ENCODE results near the gene CLSTN1. TPM values are rescaled to one million over a fixed set of nuclear protein-coding genes. Genes with fewer than 3 reads are reported as not detected.
A peak's percentile ranks its signal among the peaks of the same experiment; 100 is the strongest.

CLSTN1 gene
- total RNA-seq, 1 experiment from 2014 or later: 48.3 TPM

- DNase-seq (ENCODE audit: low read depth): no peak
Observed at GRCh38 chr1:9731051-9731537, 92.7 kb downstream of the CLSTN1 start.

- no peak for DNase-seq (ENCODE audit: low read depth)
Observed at GRCh38 chr1:9730096-9730901, 93.5 kb downstream of the CLSTN1 start.

GRCh38 chr1:9729523-9729922, 94.2 kb downstream of the CLSTN1 start:
- DNase-seq (ENCODE audit: low read depth): no peak

DNA sequence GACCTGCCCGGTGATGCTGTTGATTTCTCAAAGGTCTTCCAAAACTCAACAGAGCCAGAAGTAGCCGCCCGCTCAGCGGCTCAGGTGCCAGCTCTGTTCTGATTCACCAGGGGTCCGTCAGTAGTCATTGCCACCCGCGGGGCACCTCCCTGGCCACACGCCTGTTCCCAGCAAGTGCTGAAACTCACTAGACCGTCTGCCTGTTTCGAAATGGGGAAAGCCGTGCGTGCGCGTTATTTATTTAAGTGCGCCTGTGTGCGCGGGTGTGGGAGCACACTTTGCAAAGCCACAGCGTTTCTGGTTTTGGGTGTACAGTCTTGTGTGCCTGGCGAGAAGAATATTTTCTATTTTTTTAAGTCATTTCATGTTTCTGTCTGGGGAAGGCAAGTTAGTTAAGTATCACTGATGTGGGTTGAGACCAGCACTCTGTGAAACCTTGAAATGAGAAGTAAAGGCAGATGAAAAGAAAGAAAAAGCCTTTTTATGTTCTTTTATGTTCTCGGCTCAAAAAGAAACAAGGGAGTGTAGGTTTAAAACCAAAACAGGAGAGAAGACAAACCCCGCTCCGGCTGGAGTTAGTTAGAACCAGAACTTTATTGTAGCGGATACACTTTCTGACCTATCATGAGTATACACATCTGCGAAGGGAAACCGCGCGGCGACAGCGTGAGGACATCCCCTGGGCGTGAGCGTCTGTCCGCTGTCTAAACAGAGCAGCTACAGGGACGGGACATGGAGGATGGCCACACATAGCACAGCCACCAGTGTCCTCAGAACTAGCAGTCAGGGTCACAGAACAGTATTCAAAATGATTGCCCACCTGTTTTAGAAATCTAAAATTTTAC, 95.1 kb downstream of the CLSTN1 start:
- DNase-seq (ENCODE audit: low read depth): no peak

GRCh38 chr1:9726905-9727595, 96.7 kb downstream of the CLSTN1 start:
- no peak for DNase-seq (ENCODE audit: low read depth)

- no peak for DNase-seq (ENCODE audit: low read depth)
Observed at GRCh38 chr1:9726406-9726805, 97.4 kb downstream of the CLSTN1 start.

DNA sequence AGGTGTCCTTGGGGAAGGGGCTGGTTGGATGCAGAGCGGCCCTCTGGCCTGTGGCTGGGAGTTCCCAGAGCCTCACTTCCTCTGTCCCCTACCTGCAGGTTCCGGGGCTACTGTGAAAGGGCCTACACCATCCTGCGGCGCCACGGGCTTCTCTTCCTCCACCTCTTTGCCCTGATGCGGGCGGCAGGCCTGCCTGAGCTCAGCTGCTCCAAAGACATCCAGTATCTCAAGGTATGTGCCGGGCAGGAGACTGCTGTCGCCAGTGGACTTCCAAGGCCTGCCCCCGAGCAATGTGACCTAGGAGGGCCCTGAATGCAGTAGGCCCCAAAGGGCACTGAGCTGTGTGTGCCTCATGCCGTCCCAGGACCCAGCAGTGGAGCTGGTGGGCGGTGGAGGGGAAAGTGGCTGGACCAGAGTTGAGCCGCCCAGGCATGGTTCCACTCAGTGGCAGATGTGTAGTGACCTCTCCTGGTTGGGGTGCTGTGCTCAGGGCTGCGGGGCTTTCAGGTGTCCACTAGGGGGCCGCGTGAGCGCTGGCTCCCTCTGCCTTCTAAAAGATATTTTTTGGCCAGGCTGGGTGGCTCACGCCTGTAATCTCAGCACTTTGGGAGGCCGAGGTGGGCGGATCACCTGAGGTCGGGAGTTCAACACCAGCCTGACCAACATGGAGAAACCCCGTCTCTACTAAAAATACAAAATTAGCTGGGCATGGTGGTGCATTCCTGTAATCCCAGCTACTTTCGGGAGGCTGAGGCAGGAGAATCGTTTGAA, 98.9 kb downstream of the CLSTN1 start:
- DNase-seq (ENCODE audit: low read depth): peak; percentile 53

DNA sequence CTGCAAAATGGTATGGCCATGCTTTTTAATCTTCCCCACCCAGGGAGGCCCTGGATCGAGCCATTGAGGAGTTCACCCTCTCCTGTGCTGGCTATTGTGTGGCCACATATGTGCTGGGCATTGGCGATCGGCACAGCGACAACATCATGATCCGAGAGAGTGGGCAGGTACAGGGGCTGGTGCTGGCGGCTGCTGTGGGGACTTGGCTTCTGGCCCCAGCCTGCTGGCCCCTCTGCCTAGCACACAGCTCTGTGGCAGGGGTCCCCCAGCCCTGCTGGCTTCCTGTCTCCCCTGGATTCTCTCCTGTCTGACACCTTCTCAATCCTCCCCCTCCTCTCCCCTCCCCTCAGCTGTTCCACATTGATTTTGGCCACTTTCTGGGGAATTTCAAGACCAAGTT, 99.8 kb downstream of the CLSTN1 start:
- DNase-seq (ENCODE audit: low read depth): no peak

DNA sequence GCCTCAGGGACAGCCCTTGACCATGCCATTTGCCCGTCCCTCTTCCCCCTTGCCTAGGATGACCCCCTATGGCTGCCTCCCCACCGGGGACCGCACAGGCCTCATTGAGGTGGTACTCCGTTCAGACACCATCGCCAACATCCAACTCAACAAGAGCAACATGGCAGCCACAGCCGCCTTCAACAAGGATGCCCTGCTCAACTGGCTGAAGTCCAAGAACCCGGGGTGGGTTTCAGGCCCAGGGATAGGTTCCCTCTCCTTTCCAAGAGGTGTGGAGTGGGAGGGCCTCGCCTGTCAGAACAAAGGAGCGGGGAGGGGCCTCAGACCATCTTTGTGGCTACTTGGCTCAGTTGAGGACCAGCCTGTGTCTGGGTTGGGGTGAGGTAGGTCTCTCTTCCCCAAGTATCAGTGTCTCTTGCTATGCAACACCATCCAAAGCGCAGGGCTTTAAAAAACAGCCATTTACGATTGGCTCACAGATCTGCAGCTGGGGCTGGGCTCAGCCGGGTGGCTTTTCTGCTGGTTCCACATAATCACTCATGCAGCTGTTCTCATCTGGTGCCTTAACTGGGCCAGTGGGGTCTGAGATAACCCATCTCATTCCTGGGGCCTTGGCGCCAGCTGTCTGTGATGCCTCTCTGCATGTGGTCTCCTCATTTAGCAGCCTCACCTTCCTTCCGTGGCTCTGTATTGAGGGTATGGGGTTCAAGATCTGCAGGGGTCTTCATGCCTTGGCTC, 100.5 kb downstream of the CLSTN1 start:
- DNase-seq (ENCODE audit: low read depth): no peak

- no peak for DNase-seq (ENCODE audit: low read depth)
Observed at GRCh38 chr1:9722378-9722749, 101.4 kb downstream of the CLSTN1 start.

GRCh38 chr1:9721606-9722377, 102.0 kb downstream of the CLSTN1 start:
- no peak for DNase-seq (ENCODE audit: low read depth)

DNA sequence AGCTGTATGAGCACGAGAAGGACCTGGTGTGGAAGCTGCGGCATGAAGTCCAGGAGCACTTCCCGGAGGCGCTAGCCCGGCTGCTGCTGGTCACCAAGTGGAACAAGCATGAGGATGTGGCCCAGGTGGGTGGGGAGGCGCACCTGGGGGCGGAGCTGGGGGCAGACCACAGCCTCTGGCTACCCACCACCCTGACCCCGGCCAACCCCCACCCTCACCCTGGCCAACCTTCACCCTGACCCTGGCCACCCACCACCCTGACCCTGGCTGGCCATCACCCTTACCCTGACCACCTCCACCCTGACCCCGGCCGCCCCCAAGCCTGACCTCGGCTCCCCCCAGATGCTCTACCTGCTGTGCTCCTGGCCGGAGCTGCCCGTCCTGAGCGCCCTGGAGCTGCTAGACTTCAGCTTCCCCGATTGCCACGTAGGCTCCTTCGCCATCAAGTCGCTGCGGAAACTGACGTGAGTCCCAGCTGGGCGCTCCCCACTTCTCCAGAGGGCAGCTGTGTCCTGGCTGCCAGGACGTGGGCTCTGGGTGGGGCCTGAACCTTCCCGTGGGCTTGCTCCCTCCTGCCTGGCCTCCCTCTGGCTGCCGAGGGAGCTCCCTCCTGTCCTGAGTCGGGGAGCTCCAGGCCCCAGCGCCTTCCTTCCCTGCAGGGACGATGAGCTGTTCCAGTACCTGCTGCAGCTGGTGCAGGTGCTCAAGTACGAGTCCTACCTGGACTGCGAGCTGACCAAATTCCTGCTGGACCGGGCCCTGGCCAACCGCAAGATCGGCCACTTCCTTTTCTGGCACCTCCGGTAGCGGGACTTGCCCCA, 102.8 kb downstream of the CLSTN1 start:
- no peak for DNase-seq (ENCODE audit: low read depth)

DNA sequence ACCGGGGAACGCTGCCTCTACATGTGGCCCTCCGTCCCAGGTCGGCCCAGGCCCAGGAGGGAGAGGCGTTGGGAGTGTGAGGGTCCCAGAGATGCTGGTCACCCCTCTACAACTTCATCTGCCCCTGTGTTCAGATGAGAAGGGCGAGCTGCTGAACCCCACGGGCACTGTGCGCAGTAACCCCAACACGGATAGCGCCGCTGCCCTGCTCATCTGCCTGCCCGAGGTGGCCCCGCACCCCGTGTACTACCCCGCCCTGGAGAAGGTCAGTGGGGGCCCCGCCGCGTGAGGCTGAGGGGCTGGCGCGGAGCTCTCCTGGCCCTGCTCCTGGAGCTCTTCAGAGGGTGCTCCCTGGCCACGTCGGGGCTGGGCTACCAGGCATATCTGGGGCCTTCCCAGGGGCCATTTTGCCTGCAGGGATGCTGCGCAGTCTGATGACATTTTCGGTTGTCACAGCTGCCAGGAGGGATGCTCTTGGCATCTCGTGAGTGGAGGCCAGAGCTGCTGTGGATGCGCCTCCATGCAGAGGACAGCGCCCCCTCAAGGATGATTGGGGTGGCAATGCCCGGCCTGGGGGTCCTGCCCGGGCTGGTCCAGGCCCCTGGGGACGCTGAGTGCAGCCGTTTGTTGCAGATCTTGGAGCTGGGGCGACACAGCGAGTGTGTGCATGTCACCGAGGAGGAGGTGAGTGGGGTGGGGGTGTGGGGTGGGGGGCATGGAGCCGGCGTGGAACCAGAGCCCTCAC, 103.6 kb downstream of the CLSTN1 start:
- DNase-seq (ENCODE audit: low read depth): no peak

GRCh38 chr1:9718006-9718680, 105.6 kb downstream of the CLSTN1 start:
- DNase-seq (ENCODE audit: low read depth): no peak

- no peak for DNase-seq (ENCODE audit: low read depth)
Observed at GRCh38 chr1:9717193-9718005, 106.4 kb downstream of the CLSTN1 start.

DNA sequence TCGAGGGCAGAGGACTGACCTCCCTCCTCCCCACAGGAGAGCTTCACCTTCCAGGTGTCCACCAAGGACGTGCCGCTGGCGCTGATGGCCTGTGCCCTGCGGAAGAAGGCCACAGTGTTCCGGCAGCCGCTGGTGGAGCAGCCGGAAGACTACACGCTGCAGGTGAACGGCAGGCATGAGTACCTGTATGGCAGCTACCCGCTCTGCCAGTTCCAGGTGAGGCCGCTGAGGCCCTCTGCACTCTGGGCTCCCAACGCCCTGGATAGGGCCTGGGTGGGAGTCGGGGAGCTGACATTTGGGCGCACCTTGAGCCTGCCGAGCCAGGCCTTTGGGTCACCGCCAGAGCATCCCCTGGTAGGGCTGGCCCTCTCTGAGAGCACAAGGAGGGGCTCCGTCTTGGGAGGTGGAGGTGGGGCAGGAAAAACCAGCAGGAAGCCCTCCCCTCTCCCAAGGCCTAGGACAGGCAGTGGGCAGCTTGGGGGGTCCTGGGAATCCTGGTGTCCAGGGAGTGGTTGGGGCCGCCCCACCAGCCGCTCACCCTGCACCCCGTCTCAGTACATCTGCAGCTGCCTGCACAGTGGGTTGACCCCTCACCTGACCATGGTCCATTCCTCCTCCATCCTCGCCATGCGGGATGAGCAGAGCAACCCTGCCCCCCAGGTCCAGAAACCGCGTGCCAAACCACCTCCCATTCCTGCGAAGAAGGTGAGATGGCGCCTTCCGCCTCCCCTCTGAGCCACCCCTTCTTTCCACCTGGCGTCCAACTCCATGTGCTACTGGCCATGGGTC, 107.2 kb downstream of the CLSTN1 start:
- DNase-seq (ENCODE audit: low read depth): no peak

Measured in RPMI7951 (cell line).